ENCODE results near the gene NCOA6. TPM values are rescaled to one million over a fixed set of nuclear protein-coding genes. Genes with fewer than 3 reads are reported as not detected.

Gene NCOA6
- total and polyA plus RNA-seq, 2 of the 4 experiments (the other 2 are of a cell fraction): 3.6 to 13.1 TPM

- BruUV-seq (replicated peaks): no TSS peak
- Histone ChIP-seq H4K91ac (ENCODE audit: insufficient read depth, low read depth, low read length) (no peak overlapping the region), H3K56ac (ENCODE audit: extremely low read depth, insufficient read depth, low read length) (no peak overlapping the region), H3K27ac (ENCODE audit: insufficient read depth, low read length) (no peak overlapping the region), H3K18ac (ENCODE audit: low read depth, low read length) (no peak overlapping the region), H3K23ac (ENCODE audit: low read depth, low read length) (peak overlapping the region; percentile 59; the same call in 1 of the 2 replicates), H2AFZ (replicated peaks; ENCODE audit: low read length, poor library complexity) (no peak overlapping the region), H2BK5ac (ENCODE audit: low read depth, low read length, poor library complexity, severe bottlenecking) (no peak overlapping the region), H3K79me1 (ENCODE audit: low read depth in 1 of 2, low read length in 2 of 2) (peaks cover 9 to 46% of the 10 kb centered on the region in 2 experiments; a peak in 3 of 4 replicates), H4K20me1 (ENCODE audit: insufficient read depth, low read length) (no peaks in the 10 kb centered on the region; the same call in 1 of the 2 replicates), H2BK15ac (ENCODE audit: low read depth, low read length) (no peak overlapping the region; the same call in 2 of the 3 replicates), H3K4me2 (ENCODE audit: low read depth, low read length) (peak overlapping the region; percentile 97), H3K14ac (replicated peaks; ENCODE audit: low read depth, low read length) (no peak overlapping the region), H2AK9ac (replicated peaks; ENCODE audit: low read depth, low read length, poor library complexity) (peak overlapping the region; percentile 65), H3K4me3 (ENCODE audit: insufficient read depth, low read depth, low read length) (peak overlapping the region; percentile 62), H3K36me3 (ENCODE audit: control insufficient read depth, insufficient read depth, low read length) (no peaks in the 10 kb centered on the region), H2AK5ac (ENCODE audit: low read depth, low read length) (peak overlapping the region; percentile 58; the same call in 1 of the 2 replicates), H3K4me1 (ENCODE audit: control insufficient read depth, insufficient read depth, low read length) (peaks cover 14% of the 10 kb centered on the region), H3K4ac (ENCODE audit: low read depth, low read length) (no peak overlapping the region), H4K8ac (ENCODE audit: low read depth in 2 of 2, low read length in 2 of 2) (peak overlapping the region in 1 of 2 experiments; percentile 74; a peak in 1 of 4 replicates), H3K27me3 (ENCODE audit: control insufficient read depth, insufficient read depth, low read length) (no peaks in the 10 kb centered on the region), H4K5ac (ENCODE audit: low read depth, low read length) (no peak overlapping the region), H3K9me1 (ENCODE audit: insufficient read depth, low read length) (peaks cover 17% of the 10 kb centered on the region), H3K9me3 (ENCODE audit: control insufficient read depth, insufficient read depth, low read length) (no peaks in the 10 kb centered on the region), H2BK120ac (ENCODE audit: low read depth, low read length) (no peak overlapping the region), H3K9ac (ENCODE audit: low read depth, low read length) (no peak overlapping the region; the same call in 1 of the 2 replicates), H2BK20ac (ENCODE audit: low read depth, low read length) (no peak overlapping the region)
- no peak for ATAC-seq (ENCODE audit: low read depth)
- in situ Hi-C loops (cut with MboI; ENCODE audit: low sequenced_read_pairs) (loop anchor here (5.0 to 25.0 kb wide), 2 partner anchors 86 to 391 kb away; partner anchors contain the start of genes GSS and MYH7B), dilution Hi-C loops (cut with HindIII; ENCODE audit: low sequenced_read_pairs, unreplicated experiment) (no loop called here), intact Hi-C loops (cut with micrococcal nuclease) (loop anchor here (5.0 to 10.0 kb wide), 4 partner anchors 131 to 403 kb away; partner anchors contain the start of gene MMP24OS)
- WGBS, 2 experiments (ENCODE audit: extremely low coverage in 2 of 2, insufficient read length in 1 of 2): no CpG with 5 or more reads among the region's 7 CpGs
- ChIA-PET CTCF (interaction anchor here (0.9 kb wide), 1 partner anchor 76 kb away, joined by 3 read pairs; no protein-coding TSS in a partner anchor), POLR2A (ENCODE audit: unreplicated experiment) (no interaction called here)
- TF ChIP-seq NFE2L2 (IDR thresholded peaks at IDR 0.05; ENCODE audit: low read depth, low read length) (no peak), MAFK (IDR thresholded peaks at IDR 0.05; ENCODE audit: low read depth, low read length) (no peak), MXI1 (IDR thresholded peaks at IDR 0.05; ENCODE audit: borderline replicate concordance, low read depth, low read length) (no peak), RAD21 (IDR thresholded peaks at IDR 0.05; ENCODE audit: low read length) (no peak), SMC3 (IDR thresholded peaks at IDR 0.05; ENCODE audit: low read depth, low read length) (no peak), USF2 (IDR thresholded peaks at IDR 0.05; ENCODE audit: low read depth, low read length) (no peak), RFX5 (IDR thresholded peaks at IDR 0.05; ENCODE audit: low read depth, low read length) (no peak), CHD1 (IDR thresholded peaks at IDR 0.05; ENCODE audit: low read depth, low read length) (no peak), BHLHE40 (IDR thresholded peaks at IDR 0.05; ENCODE audit: low read depth, low read length) (no peak), CTCF (conservative IDR thresholded peaks at IDR 0.05; ENCODE audit: low read depth, low read length) (no peak), CEBPB (IDR thresholded peaks at IDR 0.05; ENCODE audit: low read depth, low read length) (no peak), FOS (IDR thresholded peaks at IDR 0.05; ENCODE audit: low read depth, low read length) (no peak), MAZ (IDR thresholded peaks at IDR 0.05; ENCODE audit: borderline replicate concordance, low read depth, low read length) (no peak), POLR2A (IDR thresholded peaks at IDR 0.05; ENCODE audit: low read depth, low read length) (no peak)
- TF ChIP-seq, protein P1, sequence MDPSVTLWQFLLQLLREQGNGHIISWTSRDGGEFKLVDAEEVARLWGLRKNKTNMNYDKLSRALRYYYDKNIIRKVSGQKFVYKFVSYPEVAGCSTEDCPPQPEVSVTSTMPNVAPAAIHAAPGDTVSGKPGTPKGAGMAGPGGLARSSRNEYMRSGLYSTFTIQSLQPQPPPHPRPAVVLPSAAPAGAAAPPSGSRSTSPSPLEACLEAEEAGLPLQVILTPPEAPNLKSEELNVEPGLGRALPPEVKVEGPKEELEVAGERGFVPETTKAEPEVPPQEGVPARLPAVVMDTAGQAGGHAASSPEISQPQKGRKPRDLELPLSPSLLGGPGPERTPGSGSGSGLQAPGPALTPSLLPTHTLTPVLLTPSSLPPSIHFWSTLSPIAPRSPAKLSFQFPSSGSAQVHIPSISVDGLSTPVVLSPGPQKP (IDR thresholded peaks at IDR 0.05; ENCODE audit: borderline replicate concordance, low read depth, low read length): no peak
- no peak for DNase-seq
These were observed 46.0 kb upstream of the NCOA6 start for GRCh38 chr20:34871320-34871926.
